ENCODE results near the gene ATP11A.

ATP11A gene

GRCh38 chr13:112731667-112732616, 42.1 kb downstream of the ATP11A start:
- no peak overlapping the region for H2AFZ ChIP-seq (ENCODE audit: low read depth, low read length)
- TF ChIP-seq EZH2phosphoT487 (IDR thresholded peaks at IDR 0.05; ENCODE audit: low read depth) = no peak
- no peak for TF ChIP-seq CTCF (IDR thresholded peaks at IDR 0.05; ENCODE audit: low read depth, low read length)
- H3K9ac ChIP-seq (ENCODE audit: low read length) = no peak overlapping the region
- H3K27me3 ChIP-seq (ENCODE audit: low read depth, low read length) = no peaks in the 10 kb centered on the region
- no peaks in the 10 kb centered on the region for H3K9me3 ChIP-seq (ENCODE audit: insufficient read depth, low read length)
- H3K36me3 ChIP-seq (replicated peaks; ENCODE audit: low read depth, low read length) = no peaks in the 10 kb centered on the region
- peaks cover 70% of the 10 kb centered on the region for H4K20me1 ChIP-seq (ENCODE audit: insufficient read depth, low read length)
- no peaks in the 10 kb centered on the region; the same call in 1 of the 2 replicates for H3K4me1 ChIP-seq (ENCODE audit: low read length)
- peaks cover 61% of the 10 kb centered on the region for H3K79me2 ChIP-seq (ENCODE audit: low read length)
- H3K4me2 ChIP-seq (ENCODE audit: low read length) = no peak overlapping the region
- H3K4me3 ChIP-seq (ENCODE audit: low read length) = no peak overlapping the region
- H3K27ac ChIP-seq (ENCODE audit: low read length) = no peak overlapping the region

GRCh38 chr13:112732679-112733078, 42.8 kb downstream of the ATP11A start:
- no peak overlapping the region for H3K27ac ChIP-seq (ENCODE audit: low read length)
- H4K20me1 ChIP-seq (ENCODE audit: insufficient read depth, low read length) = peaks cover 74% of the 10 kb centered on the region
- peaks cover 64% of the 10 kb centered on the region for H3K79me2 ChIP-seq (ENCODE audit: low read length)
- TF ChIP-seq CTCF (IDR thresholded peaks at IDR 0.05; ENCODE audit: low read depth, low read length) (no peak), EZH2phosphoT487 (IDR thresholded peaks at IDR 0.05; ENCODE audit: low read depth) (no peak)
- no peak overlapping the region for H3K4me3 ChIP-seq (ENCODE audit: low read length)
- H3K27me3 ChIP-seq (ENCODE audit: low read depth, low read length) = no peaks in the 10 kb centered on the region
- no peak overlapping the region for H2AFZ ChIP-seq (ENCODE audit: low read depth, low read length)
- no peaks in the 10 kb centered on the region for H3K36me3 ChIP-seq (replicated peaks; ENCODE audit: low read depth, low read length)
- no peaks in the 10 kb centered on the region for H3K9me3 ChIP-seq (ENCODE audit: insufficient read depth, low read length)
- H3K4me2 ChIP-seq (ENCODE audit: low read length) = no peak overlapping the region
- H3K4me1 ChIP-seq (ENCODE audit: low read length) = no peaks in the 10 kb centered on the region; the same call in 1 of the 2 replicates
- H3K9ac ChIP-seq (ENCODE audit: low read length) = no peak overlapping the region

- H3K4me2 ChIP-seq (ENCODE audit: low read length) = no peak overlapping the region
- H3K79me2 ChIP-seq (ENCODE audit: low read length) = peaks cover 60% of the 10 kb centered on the region
These were observed 43.3 kb downstream of the ATP11A start for GRCh38 chr13:112733112-112733511.

More at GRCh38 chr13:112733112-112733511, 43.3 kb downstream of the ATP11A start:
- no peak overlapping the region for H3K27ac ChIP-seq (ENCODE audit: low read length)
- TF ChIP-seq EZH2phosphoT487 (IDR thresholded peaks at IDR 0.05; ENCODE audit: low read depth) (no peak), CTCF (IDR thresholded peaks at IDR 0.05; ENCODE audit: low read depth, low read length) (no peak)
- H3K4me1 ChIP-seq (ENCODE audit: low read length) = no peaks in the 10 kb centered on the region; the same call in 1 of the 2 replicates
- H3K36me3 ChIP-seq (replicated peaks; ENCODE audit: low read depth, low read length) = no peaks in the 10 kb centered on the region
- H4K20me1 ChIP-seq (ENCODE audit: insufficient read depth, low read length) = peaks cover 71% of the 10 kb centered on the region
- H3K9me3 ChIP-seq (ENCODE audit: insufficient read depth, low read length) = no peaks in the 10 kb centered on the region
- H3K9ac ChIP-seq (ENCODE audit: low read length) = no peak overlapping the region
- no peak overlapping the region for H2AFZ ChIP-seq (ENCODE audit: low read depth, low read length)
- no peak overlapping the region for H3K4me3 ChIP-seq (ENCODE audit: low read length)
- no peaks in the 10 kb centered on the region for H3K27me3 ChIP-seq (ENCODE audit: low read depth, low read length)
